Stimulated activated naive CD8-positive, alpha-beta T cell treated with anti-CD3 and anti-CD28 coated beads, Interleukin-15, Interleukin-2, amounts not matched to agents 100 U/mL and 50 U/mL, for 24 hours (primary cell): ENCODE data around the gene SYCP3.

Experiments used
- ATAC-seq: fragments of 150-1000 bp; cut with Tn5 transposase; one replicate; pipeline ENCODE4 v1.10.0; 2021
- DNase-seq: peaks from one replicate; pipeline ENCODE4 v3.0.0; 2021

The SYCP3 gene

GRCh38 chr12:101738920-101739665 lies at the start of gene SYCP3:
TSS of gene SYCP3 (minus strand) at chr12:101739462. CDS start at chr12:101737935, 1,527 bp downstream.
- DNase-seq (no peak), ATAC-seq (no peak)

DNA sequence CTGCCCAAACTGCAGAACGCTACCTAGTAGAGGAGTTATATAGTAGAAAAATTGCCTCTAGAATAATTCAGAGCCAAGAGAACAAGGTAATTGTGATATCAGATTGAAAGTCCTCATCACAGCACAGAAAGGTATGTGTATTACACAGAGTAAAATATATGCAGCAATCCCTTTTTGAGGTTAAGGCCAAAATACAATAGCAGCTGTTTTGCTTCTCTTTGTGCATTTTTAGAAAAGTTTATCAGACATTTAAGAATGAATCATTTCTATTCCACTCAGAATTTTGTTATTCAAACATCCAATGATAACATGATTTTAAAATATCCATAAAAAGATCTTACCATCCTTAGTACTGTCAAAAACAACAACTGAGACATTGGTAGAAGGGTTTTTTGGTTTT lies 46.4 kb upstream of the SYCP3 start:
- DNase-seq = no peak
- ATAC-seq = no peak

DNA sequence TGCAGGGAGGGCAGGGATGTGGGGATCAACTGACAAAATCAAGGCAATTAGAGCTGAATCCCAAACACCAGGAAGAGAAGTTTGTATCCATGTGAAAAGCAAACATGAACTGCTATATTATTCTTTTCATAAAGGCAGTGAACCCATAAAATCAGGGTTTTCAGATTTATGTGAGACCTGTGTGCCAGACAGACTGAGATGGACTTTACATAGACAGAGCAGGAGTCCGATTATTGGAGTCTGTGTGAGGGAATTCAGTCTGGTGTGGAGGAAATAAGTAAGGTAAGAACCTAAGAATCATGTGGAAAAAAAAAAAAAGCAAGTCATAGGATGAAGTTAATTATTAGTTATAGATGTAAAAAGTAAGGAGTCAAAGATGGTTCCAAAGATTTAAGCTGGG lies 45.1 kb upstream of the SYCP3 start:
- ATAC-seq = no peak
- no peak for DNase-seq

DNA sequence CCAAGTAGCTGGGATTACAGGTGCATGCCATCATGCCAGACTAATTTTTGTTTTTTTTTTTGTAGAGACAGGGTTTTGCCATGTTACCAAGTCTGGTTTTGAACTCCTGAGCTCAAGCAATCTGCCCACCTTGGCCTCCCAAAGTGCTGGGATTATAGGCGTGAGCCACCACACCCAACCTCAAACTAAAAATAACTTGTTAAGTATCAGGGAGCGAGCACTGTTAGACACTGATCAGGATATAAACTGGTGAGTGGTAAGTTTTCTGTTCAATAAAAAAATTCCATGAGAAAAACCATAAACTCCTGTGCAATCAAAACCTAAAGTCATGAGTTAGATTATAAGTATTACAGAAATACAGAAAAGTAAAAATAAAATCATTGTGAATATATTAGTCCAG lies 44.6 kb upstream of the SYCP3 start:
- DNase-seq (no peak), ATAC-seq (no peak)

DNA sequence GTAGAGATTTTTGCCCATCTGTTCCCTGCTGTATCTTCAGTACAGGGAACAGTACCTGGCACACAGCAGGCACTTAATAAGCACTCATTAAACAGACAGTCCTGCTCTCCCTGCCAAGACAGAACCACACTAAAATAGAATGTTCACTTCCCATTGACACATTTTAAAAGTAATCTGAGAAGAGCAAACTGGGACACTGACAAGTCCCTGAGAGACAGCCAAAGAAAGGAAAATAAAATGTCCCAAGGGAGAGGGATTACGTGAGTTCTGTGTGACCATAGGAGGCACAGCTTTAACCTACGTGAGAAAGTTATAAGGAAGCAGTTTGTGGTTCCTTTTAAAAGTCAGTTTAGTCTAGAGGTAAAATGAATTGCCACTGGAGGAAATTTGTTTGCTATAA lies 43.9 kb upstream of the SYCP3 start:
- DNase-seq (no peak), ATAC-seq (no peak)

- no peak for DNase-seq
Observed at GRCh38 chr12:101782273-101782731, 43.0 kb upstream of the SYCP3 start.

DNA sequence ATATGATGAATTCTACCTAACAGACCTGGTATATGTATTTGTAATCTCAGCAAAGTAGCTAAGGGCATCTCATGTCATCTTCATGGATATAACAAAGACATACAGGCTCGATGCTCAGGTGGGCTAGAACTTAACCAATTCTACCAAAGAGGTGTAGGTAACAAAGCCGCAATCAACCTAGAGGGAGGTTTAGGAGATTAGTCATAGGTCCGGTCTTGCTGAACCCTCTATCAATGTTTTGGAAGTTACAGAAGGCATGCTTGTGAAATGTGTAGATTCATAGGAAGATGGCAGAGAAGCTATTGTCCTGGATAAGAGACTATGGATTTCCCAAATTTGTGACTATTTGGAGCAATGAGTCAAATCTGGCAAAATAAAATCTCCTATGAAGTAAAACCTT lies 42.6 kb upstream of the SYCP3 start:
- DNase-seq (no peak), ATAC-seq (peak; percentile 53)

More at GRCh38 chr12:101782273-101782731, 43.0 kb upstream of the SYCP3 start:
- peak; percentile 77 for ATAC-seq

- no peak for DNase-seq
- ATAC-seq = no peak
Observed at GRCh38 chr12:101780599-101780998, 41.3 kb upstream of the SYCP3 start.

- ATAC-seq (no peak), DNase-seq (no peak)
Observed at GRCh38 chr12:101779626-101780025, 40.4 kb upstream of the SYCP3 start.

DNA sequence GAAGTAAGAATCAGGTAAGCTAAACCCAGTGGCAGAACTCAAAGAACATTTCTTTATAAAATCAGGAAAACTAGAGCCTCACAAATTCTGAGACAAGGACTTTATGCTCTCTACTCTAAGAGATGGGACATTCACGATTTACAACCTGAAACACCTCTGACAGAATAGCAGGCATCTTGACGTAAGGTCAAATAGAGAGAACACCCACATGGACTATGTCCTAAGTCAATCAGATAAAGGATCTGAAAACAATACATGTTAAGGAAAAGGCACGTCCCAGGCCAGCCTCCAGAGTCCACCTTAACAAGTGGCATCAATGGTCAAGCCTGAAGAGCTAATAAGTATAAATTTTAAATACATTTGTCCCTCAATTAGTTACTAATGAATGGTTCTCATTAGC lies 39.9 kb upstream of the SYCP3 start:
- ATAC-seq (no peak), DNase-seq (no peak)

DNA sequence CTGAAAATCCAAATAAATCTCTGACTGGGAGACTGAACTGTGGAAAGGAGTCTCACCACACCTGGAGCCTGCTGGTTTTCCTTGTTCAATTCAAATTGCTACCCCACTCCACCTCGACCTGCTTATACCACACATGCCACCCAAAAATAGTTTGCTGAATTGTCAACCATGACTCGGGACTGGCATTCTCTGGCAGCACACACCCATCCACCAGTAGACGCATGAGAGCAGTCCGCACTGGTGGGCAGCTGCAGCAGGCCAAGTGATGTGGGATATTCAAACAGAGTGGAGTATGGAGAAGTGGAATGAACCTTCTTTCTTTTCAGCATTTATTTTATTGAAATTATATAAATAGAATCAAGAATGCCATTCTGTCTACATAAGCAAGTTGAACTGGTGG lies 38.7 kb upstream of the SYCP3 start:
- no peak for ATAC-seq
- DNase-seq = no peak

GRCh38 chr12:101777485-101777884 lies 38.2 kb upstream of the SYCP3 start:
- ATAC-seq (no peak), DNase-seq (no peak)

DNA sequence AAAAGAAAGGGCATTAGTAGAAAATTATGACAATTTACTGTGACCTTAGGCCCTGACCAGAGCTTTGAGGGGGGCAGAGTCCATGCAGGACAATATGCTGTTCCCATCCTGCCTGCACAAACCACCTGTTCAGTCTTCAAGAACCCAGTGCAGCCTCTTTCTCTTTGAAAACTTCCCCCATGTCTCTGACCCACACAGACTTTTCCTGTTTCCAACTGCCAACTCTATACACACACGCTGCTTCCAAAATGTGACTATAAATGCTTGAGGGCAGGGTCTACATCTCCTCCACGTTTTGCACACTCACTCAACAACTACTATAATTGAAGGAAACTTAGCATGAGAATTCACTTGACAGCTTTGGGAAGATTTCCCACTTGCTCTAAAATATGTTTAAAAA lies 36.6 kb upstream of the SYCP3 start:
- DNase-seq (no peak), ATAC-seq (no peak)

- peak; percentile 69 for DNase-seq
- ATAC-seq = peak; percentile 91
Observed at GRCh38 chr12:101773650-101774162, 34.4 kb upstream of the SYCP3 start.

GRCh38 chr12:101772012-101772775 lies 32.9 kb upstream of the SYCP3 start:
- no peak for ATAC-seq
- no peak for DNase-seq

DNA sequence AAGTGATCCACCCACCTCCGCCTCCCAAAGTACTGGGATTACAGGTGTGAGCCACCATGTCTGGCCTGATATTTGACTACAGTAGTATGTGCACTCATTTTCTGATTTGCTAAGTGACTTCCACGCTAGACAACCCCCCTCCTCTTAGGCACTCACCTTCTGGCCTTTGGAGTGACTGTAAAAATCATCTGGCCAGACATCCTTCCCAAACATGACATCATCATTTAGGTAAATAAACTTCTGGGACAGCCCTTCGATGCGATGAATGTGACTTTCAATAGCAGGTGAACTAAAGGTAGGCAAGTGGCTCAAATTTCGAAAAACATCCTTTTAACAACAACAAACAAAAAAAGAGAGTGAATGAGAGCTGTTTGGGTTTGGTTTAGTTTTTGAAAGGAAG lies 30.6 kb upstream of the SYCP3 start:
- DNase-seq = no peak
- ATAC-seq = no peak

DNA sequence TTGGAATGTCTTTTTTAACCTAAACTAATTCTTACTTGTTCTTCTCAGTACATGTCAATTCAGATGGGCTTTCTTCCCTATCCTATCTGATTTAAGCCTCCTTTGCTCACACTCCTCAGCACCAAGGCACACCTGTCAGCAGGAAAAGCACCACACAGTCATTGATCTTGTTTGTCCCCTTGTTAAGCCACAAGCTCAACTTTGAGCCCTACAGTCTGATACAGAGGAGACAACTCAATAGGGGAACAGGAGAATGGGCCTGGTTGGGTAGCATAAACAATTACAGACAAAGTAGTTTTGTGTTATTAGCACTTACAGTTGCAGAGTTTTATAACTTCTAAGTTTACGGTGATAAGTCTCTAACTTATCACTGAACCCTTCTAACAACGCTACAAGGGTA lies 29.5 kb upstream of the SYCP3 start:
- DNase-seq = no peak
- ATAC-seq = no peak

DNA sequence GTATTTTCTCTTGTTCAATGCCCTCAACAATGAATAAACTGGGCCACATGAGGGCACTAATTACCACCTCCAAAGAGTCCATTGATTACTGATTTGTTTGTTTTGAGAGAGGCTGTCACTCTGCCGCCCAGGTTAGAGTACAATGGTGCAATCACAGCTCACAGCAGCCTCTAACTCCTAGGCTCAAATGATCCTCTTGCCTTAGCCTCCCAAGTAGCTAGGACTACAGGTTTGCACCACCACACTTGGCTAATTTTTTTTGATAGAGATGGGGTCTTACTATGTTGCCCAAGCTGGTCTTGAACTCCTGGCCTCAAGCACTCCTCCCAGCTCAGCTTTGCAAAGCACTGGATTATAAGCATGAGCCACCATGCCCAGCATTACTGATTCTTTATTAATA lies 28.3 kb upstream of the SYCP3 start:
- ATAC-seq (no peak), DNase-seq (no peak)

DNA sequence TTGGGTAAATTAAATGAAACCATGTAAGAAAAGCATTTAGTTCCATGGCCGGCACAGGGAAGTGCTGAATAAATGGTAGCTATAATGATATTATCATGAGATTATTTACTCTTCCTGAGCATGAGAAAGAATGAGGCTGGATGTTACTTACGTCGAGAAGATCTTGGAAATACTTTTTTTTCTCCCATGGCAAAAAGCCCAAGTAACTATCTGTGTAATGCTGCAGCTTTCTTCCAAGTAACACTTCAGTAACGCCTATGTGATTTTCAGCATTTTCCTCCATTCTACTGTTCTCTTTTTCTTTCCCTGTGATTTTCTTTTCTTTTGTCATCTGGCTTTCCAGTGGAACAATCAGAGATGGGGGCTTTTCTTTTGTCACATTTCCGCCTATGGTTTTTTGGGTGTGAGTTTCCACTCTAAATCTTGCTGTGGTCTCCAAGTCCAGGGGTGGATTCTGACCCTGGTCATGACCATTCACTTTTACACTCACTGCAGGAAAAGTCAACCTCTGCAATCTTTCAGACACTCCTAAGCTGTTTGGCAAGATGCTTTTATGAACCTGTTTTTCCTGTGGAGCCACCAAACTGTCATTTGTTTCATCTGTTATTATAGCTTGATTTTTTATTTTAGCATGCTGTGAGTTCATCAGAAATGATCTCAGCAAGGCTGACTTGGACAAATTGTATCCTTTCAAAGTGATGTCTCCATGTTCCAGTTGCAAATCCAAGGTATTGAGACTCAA lies 25.0 kb upstream of the SYCP3 start:
- no peak for ATAC-seq

GRCh38 chr12:101763246-101763931 lies 24.1 kb upstream of the SYCP3 start:
- no peak for ATAC-seq
- DNase-seq = no peak

More for the DNA sequence above, 25.0 kb upstream of the SYCP3 start:
- DNase-seq = no peak

- ATAC-seq (no peak), DNase-seq (no peak)
Observed at GRCh38 chr12:101761781-101762180, 22.5 kb upstream of the SYCP3 start.

DNA sequence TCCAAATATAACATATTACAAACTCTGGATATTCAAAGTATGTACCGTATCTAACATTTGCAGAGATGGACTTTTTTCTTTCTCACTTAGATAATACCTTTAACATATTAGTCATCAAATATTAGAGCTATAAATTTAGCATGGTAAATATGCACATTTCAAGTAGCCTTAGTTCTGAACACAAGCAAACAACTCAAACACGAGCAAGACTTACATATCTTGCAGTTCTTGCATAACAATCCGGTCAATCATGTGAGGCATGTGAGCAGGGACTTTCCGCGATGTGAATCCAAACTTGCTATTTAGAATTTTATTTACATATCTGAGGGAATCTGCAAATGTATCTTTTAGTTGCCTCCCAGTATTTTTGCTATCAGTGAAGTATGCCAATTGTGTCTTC lies 22.1 kb upstream of the SYCP3 start:
- ATAC-seq = no peak

More for the DNA sequence above, 22.1 kb upstream of the SYCP3 start:
- DNase-seq = no peak
